Measurements from ENCODE around the gene KCNJ6.

The KCNJ6 gene

DNA sequence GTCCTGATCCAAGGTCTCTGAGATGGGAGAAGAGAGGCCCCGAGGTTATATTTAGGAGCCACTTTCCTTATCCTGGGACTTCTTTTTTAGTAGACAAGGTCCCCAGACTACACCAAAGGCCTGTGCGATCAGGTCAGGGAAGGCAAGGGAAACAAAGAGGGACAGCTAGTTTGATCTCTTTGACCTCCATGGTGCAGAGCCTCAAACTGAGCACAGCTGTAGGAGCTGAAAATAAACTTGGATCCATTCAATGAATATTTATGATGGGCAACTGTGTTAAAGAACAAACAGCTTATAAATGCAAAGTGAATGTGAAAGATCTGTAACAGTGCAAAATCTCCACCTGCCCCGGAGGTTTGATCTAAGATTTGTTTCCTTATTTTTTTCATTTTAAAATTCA lies 293.1 kb downstream of the KCNJ6 start:
- H3K36me3 ChIP-seq (ENCODE audit: low read depth): no peaks in the 10 kb centered on the region
- no peak overlapping the region for H3K27ac ChIP-seq (ENCODE audit: poor library complexity, severe bottlenecking)
- ATAC-seq (ENCODE audit: low read depth): no peak
- no peaks in the 10 kb centered on the region for H3K9me3 ChIP-seq (ENCODE audit: severe bottlenecking)
- no peaks in the 10 kb centered on the region for H3K4me1 ChIP-seq (ENCODE audit: insufficient read depth, poor library complexity, severe bottlenecking)
- H3K4me3 ChIP-seq (ENCODE audit: severe bottlenecking): no peak overlapping the region
- H3K27me3 ChIP-seq (ENCODE audit: insufficient read depth, poor library complexity, severe bottlenecking): no peaks in the 10 kb centered on the region
- no peak for DNase-seq (ENCODE audit: low spot score)
- TF ChIP-seq, protein P1, sequence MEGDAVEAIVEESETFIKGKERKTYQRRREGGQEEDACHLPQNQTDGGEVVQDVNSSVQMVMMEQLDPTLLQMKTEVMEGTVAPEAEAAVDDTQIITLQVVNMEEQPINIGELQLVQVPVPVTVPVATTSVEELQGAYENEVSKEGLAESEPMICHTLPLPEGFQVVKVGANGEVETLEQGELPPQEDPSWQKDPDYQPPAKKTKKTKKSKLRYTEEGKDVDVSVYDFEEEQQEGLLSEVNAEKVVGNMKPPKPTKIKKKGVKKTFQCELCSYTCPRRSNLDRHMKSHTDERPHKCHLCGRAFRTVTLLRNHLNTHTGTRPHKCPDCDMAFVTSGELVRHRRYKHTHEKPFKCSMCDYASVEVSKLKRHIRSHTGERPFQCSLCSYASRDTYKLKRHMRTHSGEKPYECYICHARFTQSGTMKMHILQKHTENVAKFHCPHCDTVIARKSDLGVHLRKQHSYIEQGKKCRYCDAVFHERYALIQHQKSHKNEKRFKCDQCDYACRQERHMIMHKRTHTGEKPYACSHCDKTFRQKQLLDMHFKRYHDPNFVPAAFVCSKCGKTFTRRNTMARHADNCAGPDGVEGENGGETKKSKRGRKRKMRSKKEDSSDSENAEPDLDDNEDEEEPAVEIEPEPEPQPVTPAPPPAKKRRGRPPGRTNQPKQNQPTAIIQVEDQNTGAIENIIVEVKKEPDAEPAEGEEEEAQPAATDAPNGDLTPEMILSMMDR (IDR thresholded peaks at IDR 0.05; ENCODE audit: poor library complexity, severe bottlenecking): no peak

DNA sequence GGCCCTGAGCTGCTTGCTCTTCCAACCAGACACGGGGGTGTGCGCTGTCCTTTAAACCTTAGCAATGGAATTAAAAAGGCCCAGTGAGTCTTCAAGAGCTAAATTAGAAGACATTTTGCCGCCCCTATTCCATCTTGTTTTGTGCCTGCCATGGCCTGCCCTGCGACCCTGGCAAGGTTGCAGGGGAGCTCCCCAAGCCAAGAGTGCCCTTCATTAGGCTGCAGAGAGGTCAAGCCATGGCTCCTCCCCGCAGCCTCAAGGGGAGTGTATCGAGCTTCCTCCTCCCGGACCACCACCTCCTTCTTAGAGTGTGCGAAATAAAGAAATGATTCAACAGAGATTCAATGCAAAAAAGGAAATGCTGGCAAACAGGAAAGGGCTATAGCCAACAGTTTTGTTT lies 293.5 kb downstream of the KCNJ6 start:
- DNase-seq (ENCODE audit: low spot score) (no peak), ATAC-seq (ENCODE audit: low read depth) (no peak)
- no peak overlapping the region for H3K4me3 ChIP-seq (ENCODE audit: severe bottlenecking)
- H3K9me3 ChIP-seq (ENCODE audit: severe bottlenecking): no peaks in the 10 kb centered on the region
- no peaks in the 10 kb centered on the region for H3K36me3 ChIP-seq (ENCODE audit: low read depth)
- H3K27me3 ChIP-seq (ENCODE audit: insufficient read depth, poor library complexity, severe bottlenecking): no peaks in the 10 kb centered on the region
- TF ChIP-seq, protein P1 (IDR thresholded peaks at IDR 0.05; ENCODE audit: poor library complexity, severe bottlenecking): no peak
- no peak overlapping the region for H3K27ac ChIP-seq (ENCODE audit: poor library complexity, severe bottlenecking)
- H3K4me1 ChIP-seq (ENCODE audit: insufficient read depth, poor library complexity, severe bottlenecking): no peaks in the 10 kb centered on the region

DNA sequence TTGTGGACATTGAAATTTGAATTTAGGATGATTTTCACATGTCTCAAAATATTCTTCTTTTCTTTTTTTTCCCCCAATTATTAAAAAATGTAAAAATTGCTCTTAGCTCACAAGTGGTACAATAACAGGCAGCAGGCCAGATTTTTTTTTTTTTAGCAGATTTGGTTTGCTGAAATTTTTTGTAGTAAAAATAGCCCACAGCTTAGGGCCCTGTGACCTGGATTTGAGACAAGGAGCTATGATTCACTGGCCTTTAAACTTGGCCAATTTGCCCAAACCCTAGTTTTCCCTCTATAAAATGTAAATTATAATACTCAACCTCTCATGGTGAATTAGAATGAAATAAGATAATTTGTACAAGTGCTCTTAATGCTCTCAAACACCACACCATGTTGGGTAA lies 295.9 kb downstream of the KCNJ6 start:
- Histone ChIP-seq H3K27me3 (ENCODE audit: insufficient read depth, poor library complexity, severe bottlenecking) (no peaks in the 10 kb centered on the region), H3K27ac (ENCODE audit: poor library complexity, severe bottlenecking) (no peak overlapping the region), H3K36me3 (ENCODE audit: low read depth) (no peaks in the 10 kb centered on the region), H3K9me3 (ENCODE audit: severe bottlenecking) (no peaks in the 10 kb centered on the region), H3K4me3 (ENCODE audit: severe bottlenecking) (no peak overlapping the region), H3K4me1 (ENCODE audit: insufficient read depth, poor library complexity, severe bottlenecking) (no peaks in the 10 kb centered on the region)
- DNase-seq (ENCODE audit: low spot score) (no peak), ATAC-seq (ENCODE audit: low read depth) (no peak)
- TF ChIP-seq, protein P1 (IDR thresholded peaks at IDR 0.05; ENCODE audit: poor library complexity, severe bottlenecking): no peak

DNA sequence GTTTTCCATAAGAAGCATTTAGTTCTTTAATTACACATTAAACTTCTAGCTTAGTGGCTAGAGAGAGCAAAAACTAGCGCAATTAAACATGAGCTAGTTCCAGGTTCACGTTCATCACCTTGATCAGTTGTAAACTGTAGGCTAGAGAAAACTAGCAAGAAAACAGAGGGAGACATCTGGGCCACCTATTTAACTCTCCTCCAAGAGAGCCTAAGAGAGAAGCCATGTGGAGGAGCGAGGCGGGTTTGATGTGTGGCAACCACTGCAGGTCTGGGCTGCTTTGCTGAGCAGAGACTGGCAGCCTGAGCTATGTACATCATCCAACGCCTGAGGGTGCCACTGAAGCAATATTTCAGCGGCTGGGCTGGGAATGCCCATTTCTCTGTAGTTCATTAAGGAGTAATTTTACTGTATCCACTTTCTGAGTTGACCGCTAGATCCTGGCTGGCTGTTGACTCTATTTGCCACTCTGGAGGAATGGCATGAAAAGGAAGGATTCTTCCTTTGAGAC lies 296.7 kb downstream of the KCNJ6 start:
- no peak for ATAC-seq (ENCODE audit: low read depth)
- H3K4me1 ChIP-seq (ENCODE audit: insufficient read depth, poor library complexity, severe bottlenecking): no peaks in the 10 kb centered on the region
- H3K27me3 ChIP-seq (ENCODE audit: insufficient read depth, poor library complexity, severe bottlenecking): no peaks in the 10 kb centered on the region
- H3K36me3 ChIP-seq (ENCODE audit: low read depth): no peaks in the 10 kb centered on the region
- TF ChIP-seq, protein P1 (IDR thresholded peaks at IDR 0.05; ENCODE audit: poor library complexity, severe bottlenecking): no peak
- DNase-seq (ENCODE audit: low spot score): no peak
- H3K4me3 ChIP-seq (ENCODE audit: severe bottlenecking): no peak overlapping the region
- H3K27ac ChIP-seq (ENCODE audit: poor library complexity, severe bottlenecking): no peak overlapping the region
- no peaks in the 10 kb centered on the region for H3K9me3 ChIP-seq (ENCODE audit: severe bottlenecking)

DNA sequence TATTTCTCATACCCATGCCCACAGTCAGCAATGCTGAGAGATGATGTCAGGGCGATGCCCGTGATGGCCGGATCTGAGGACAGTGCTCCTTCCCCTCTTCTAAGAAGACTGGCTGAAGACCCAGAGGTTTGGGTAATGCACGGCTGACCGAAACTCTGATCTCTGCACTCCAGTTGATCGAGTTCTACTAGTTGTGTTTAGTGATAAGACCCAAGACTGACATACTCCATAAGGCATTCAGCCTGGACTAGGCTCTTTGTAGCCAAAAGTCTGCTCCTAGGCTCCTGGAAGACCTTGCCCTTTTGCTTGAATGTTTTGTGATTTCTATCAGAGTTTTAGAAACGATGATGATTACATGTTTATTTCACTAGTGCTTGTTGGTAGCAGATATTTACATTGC lies 298.2 kb downstream of the KCNJ6 start:
- DNase-seq (ENCODE audit: low spot score): no peak
- ATAC-seq (ENCODE audit: low read depth): no peak
- no peaks in the 10 kb centered on the region for H3K9me3 ChIP-seq (ENCODE audit: severe bottlenecking)

More for the DNA sequence above, 298.2 kb downstream of the KCNJ6 start:
- TF ChIP-seq, protein P1 (IDR thresholded peaks at IDR 0.05; ENCODE audit: poor library complexity, severe bottlenecking): no peak
- Histone ChIP-seq H3K36me3 (ENCODE audit: low read depth) (no peaks in the 10 kb centered on the region), H3K27me3 (ENCODE audit: insufficient read depth, poor library complexity, severe bottlenecking) (no peaks in the 10 kb centered on the region), H3K4me1 (ENCODE audit: insufficient read depth, poor library complexity, severe bottlenecking) (no peaks in the 10 kb centered on the region), H3K27ac (ENCODE audit: poor library complexity, severe bottlenecking) (no peak overlapping the region), H3K4me3 (ENCODE audit: severe bottlenecking) (no peak overlapping the region)

Measured in RWPE2 (cell line).